HEK293T (cell line): ENCODE measurements around the gene RAPGEF4.
A peak's percentile ranks its signal among the peaks of the same experiment; 100 is the strongest.

ENCODE experiments used
- CTCF ChIA-PET: fragments of 350-600 bp; formaldehyde crosslinking; extraction: SDS; loops from one replicate; lab custom pipeline; 2021; ENCODE audit warnings: antibody characterized with exemption, inconsistent platforms; lab: Yijun Ruan, JAX
- POLR2A ChIA-PET: fragments of 350-600 bp; formaldehyde crosslinking; extraction: SDS; loops from one replicate; lab custom pipeline; 2020; ENCODE audit warnings: antibody characterized with exemption, inconsistent platforms; lab: Yijun Ruan, JAX
- DNase-seq: peaks from one replicate; pipeline ENCODE4 v3.0.0; 2012; ENCODE audit warnings: mixed read lengths; ENCODE audit errors: extremely low spot score
- ARNT ChIP-seq: fragments of 450-650 bp; IDR thresholded peaks from 2 replicates; pipeline ENCODE4 v1.6.1; 2017; ENCODE audit warnings: mild to moderate bottlenecking
- BHLHE40 ChIP-seq: fragments of 450-650 bp; IDR thresholded peaks from 2 replicates; pipeline ENCODE4 v1.6.1; 2016; ENCODE audit warnings: mild to moderate bottlenecking, moderate library complexity, borderline replicate concordance
- CTBP1 ChIP-seq: fragments of 450-650 bp; IDR thresholded peaks from 2 replicates; pipeline ENCODE4 v1.6.1; 2016; ENCODE audit warnings: borderline replicate concordance
- ELF4 ChIP-seq: fragments of 450-650 bp; IDR thresholded peaks from 2 replicates; pipeline ENCODE4 v1.6.1; 2017; ENCODE audit warnings: antibody characterized with exemption
- FOXA1 ChIP-seq: fragments of 450-650 bp; IDR thresholded peaks from 2 replicates; pipeline ENCODE4 v1.6.1; 2016; ENCODE audit warnings: mild to moderate bottlenecking
- FOXK2 ChIP-seq: fragments of 450-650 bp; IDR thresholded peaks from 2 replicates; pipeline ENCODE4 v1.6.1; 2016; ENCODE audit warnings: mild to moderate bottlenecking
- FOXM1 ChIP-seq: fragments of 450-650 bp; IDR thresholded peaks from 2 replicates; pipeline ENCODE4 v1.6.1; 2017; ENCODE audit warnings: mild to moderate bottlenecking, borderline replicate concordance
- HDGF ChIP-seq: fragments of 450-650 bp; IDR thresholded peaks from 2 replicates; pipeline ENCODE4 v1.6.1; 2017; ENCODE audit warnings: antibody characterized with exemption, borderline replicate concordance
- L3MBTL2 ChIP-seq: fragments of 450-650 bp; conservative IDR thresholded peaks from 2 replicates; pipeline ENCODE4 v1.6.1; 2016; ENCODE audit warnings: mild to moderate bottlenecking
- LEF1 ChIP-seq: fragments of 450-650 bp; IDR thresholded peaks from 2 replicates; pipeline ENCODE4 v1.6.1; 2017; ENCODE audit warnings: mild to moderate bottlenecking, borderline replicate concordance
- NFRKB ChIP-seq: fragments of 450-650 bp; IDR thresholded peaks from 2 replicates; pipeline ENCODE4 v1.6.1; 2016; ENCODE audit warnings: mild to moderate bottlenecking, moderate library complexity
- PKNOX1 ChIP-seq: fragments of 450-650 bp; IDR thresholded peaks from 2 replicates; pipeline ENCODE4 v1.6.1; 2016
- SP1 ChIP-seq: fragments of 450-650 bp; IDR thresholded peaks from 2 replicates; pipeline ENCODE4 v1.6.1; 2017
- SUZ12 ChIP-seq: fragments of 450-650 bp; IDR thresholded peaks from 2 replicates; pipeline ENCODE4 v1.6.1; 2016; ENCODE audit warnings: mild to moderate bottlenecking
- TARDBP ChIP-seq: fragments of 450-650 bp; IDR thresholded peaks from 2 replicates; pipeline ENCODE4 v1.6.1; 2016
- ZNF384 ChIP-seq: fragments of 450-650 bp; IDR thresholded peaks from 2 replicates; pipeline ENCODE4 v1.6.1; 2016

Gene RAPGEF4

GRCh38 chr2:172725284-172725683, 10.4 kb upstream of the RAPGEF4 start:
- ChIA-PET POLR2A (interaction anchor here (1.7 kb wide), 1 partner anchor 11 kb away, joined by 3 read pairs; no protein-coding TSS in a partner anchor), CTCF (no interaction called here)
- TF ChIP-seq LEF1 (no peak), PKNOX1 (no peak), ARNT (no peak), TARDBP (no peak), BHLHE40 (no peak), HDGF (no peak), CTBP1 (no peak), FOXK2 (no peak), NFRKB (no peak)
- no peak for DNase-seq

- POLR2A ChIA-PET = interaction anchor here (1.7 kb wide), 1 partner anchor 11 kb away, joined by 3 read pairs; no protein-coding TSS in a partner anchor
- DNase-seq = no peak
- TF ChIP-seq FOXA1 = no peak
- TF ChIP-seq ZNF384 = no peak
- no peak for TF ChIP-seq NFRKB
- no peak for TF ChIP-seq SUZ12
- no peak for TF ChIP-seq LEF1
- no peak for TF ChIP-seq FOXK2
- no peak for TF ChIP-seq HDGF
- TF ChIP-seq FOXM1 = no peak
- TF ChIP-seq SP1 = no peak
- no peak for TF ChIP-seq CTBP1
- no peak for TF ChIP-seq ARNT
- TF ChIP-seq L3MBTL2 = no peak
- TF ChIP-seq BHLHE40 = no peak
- CTCF ChIA-PET = no interaction called here
Measured at GRCh38 chr2:172725746-172726145, 9.9 kb upstream of the RAPGEF4 start.

GRCh38 chr2:172726172-172726735, 9.4 kb upstream of the RAPGEF4 start:
- CTCF ChIA-PET = no interaction called here
- no peak for TF ChIP-seq FOXM1
- no peak for TF ChIP-seq HDGF
- TF ChIP-seq PKNOX1 = no peak
- no peak for TF ChIP-seq L3MBTL2
- no peak for TF ChIP-seq SP1
- no peak for TF ChIP-seq CTBP1
- TF ChIP-seq ELF4 = no peak
- TF ChIP-seq ARNT = no peak
- no peak for TF ChIP-seq BHLHE40
- TF ChIP-seq LEF1 = no peak
- TF ChIP-seq TARDBP = no peak
- TF ChIP-seq ZNF384 = no peak
- TF ChIP-seq FOXA1 = no peak
- TF ChIP-seq SUZ12 = no peak
- TF ChIP-seq NFRKB = no peak
- no peak for TF ChIP-seq FOXK2
- POLR2A ChIA-PET = interaction anchor here (1.7 kb wide), 1 partner anchor 10 kb away, joined by 3 read pairs; no protein-coding TSS in a partner anchor
- no peak for DNase-seq

- ChIA-PET CTCF (no interaction called here), POLR2A (no interaction called here)
- TF ChIP-seq FOXA1 (no peak), SP1 (no peak), TARDBP (no peak), ELF4 (no peak), LEF1 (no peak), L3MBTL2 (no peak), ZNF384 (no peak), PKNOX1 (no peak), CTBP1 (no peak), FOXM1 (no peak), FOXK2 (no peak), BHLHE40 (no peak)
- no peak for DNase-seq
Measured at GRCh38 chr2:172730411-172730810, 5.2 kb upstream of the RAPGEF4 start.

- TF ChIP-seq L3MBTL2 (no peak), ELF4 (no peak), CTBP1 (no peak), LEF1 (no peak), SUZ12 (no peak), ARNT (no peak), FOXA1 (no peak), FOXK2 (no peak), BHLHE40 (no peak), FOXM1 (no peak), HDGF (no peak), ZNF384 (no peak), NFRKB (no peak), PKNOX1 (no peak)
- ChIA-PET POLR2A (no interaction called here), CTCF (no interaction called here)
- DNase-seq = peak; percentile 21
Measured at GRCh38 chr2:172734711-172735581, 699 bp upstream of the RAPGEF4 start.
